Mesendoderm (in vitro differentiated cells): ENCODE data around the gene KIZ.

Source experiments
- DNase-seq: peaks from one replicate; pipeline ENCODE4 v3.0.0; 2013
- H2AK5ac ChIP-seq: 2 replicates; pipeline ENCODE4 v1.6.1; 2013; ENCODE audit warnings: low read length, inconsistent platforms
- H2BK120ac ChIP-seq: 2 replicates; pipeline ENCODE4 v1.6.1; 2013; ENCODE audit warnings: low read depth, mild to moderate bottlenecking, low read length, moderate library complexity, mixed read lengths
- H2BK15ac ChIP-seq: replicated peaks from 2 replicates; pipeline ENCODE4 v1.6.1; 2013; ENCODE audit warnings: low read depth, mild to moderate bottlenecking, moderate library complexity
- H2BK5ac ChIP-seq: 2 replicates; pipeline ENCODE4 v1.6.1; 2013; ENCODE audit warnings: low read length, inconsistent platforms
- H3K18ac ChIP-seq: 2 replicates; pipeline ENCODE4 v1.6.1; 2013; ENCODE audit warnings: mild to moderate bottlenecking, low read length, mixed read lengths
- H3K23ac ChIP-seq: one replicate; pipeline ENCODE4 v1.6.1; 2013; ENCODE audit warnings: low read length
- H3K27ac ChIP-seq: 2 replicates; pipeline ENCODE4 v1.5.1; 2013; ENCODE audit warnings: low read depth, mild to moderate bottlenecking, inconsistent platforms, low read length, moderate library complexity
- H3K27me3 ChIP-seq: 2 replicates; pipeline ENCODE4 v1.6.1; 2013; ENCODE audit warnings: low read length, control low read depth, mild to moderate bottlenecking, inconsistent platforms; ENCODE audit not compliant: insufficient read depth, poor library complexity
- H3K36me3 ChIP-seq: 2 replicates; pipeline ENCODE4 v1.6.1; 2013; ENCODE audit warnings: low read length, inconsistent platforms; ENCODE audit not compliant: control insufficient read depth, insufficient read depth
- H3K4ac ChIP-seq: one replicate; pipeline ENCODE4 v1.6.1; 2013; ENCODE audit warnings: low read depth, mild to moderate bottlenecking, low read length, moderate library complexity
- H3K4me1 ChIP-seq: 2 replicates; pipeline ENCODE4 v1.6.1; 2013; ENCODE audit warnings: low read depth, low read length, inconsistent platforms; ENCODE audit not compliant: control insufficient read depth
- H3K4me2 ChIP-seq: 2 replicates; pipeline ENCODE4 v1.6.1; 2013; ENCODE audit warnings: low read length
- H3K4me3 ChIP-seq: 2 replicates; pipeline ENCODE4 v1.5.1; 2013; ENCODE audit warnings: mild to moderate bottlenecking, low read length
- H3K56ac ChIP-seq: one replicate; pipeline ENCODE4 v1.6.1; 2013; ENCODE audit warnings: low read length
- H3K79me1 ChIP-seq: 2 replicates; pipeline ENCODE4 v1.6.1; 2013; ENCODE audit warnings: low read length, inconsistent platforms
- H3K79me2 ChIP-seq: 2 replicates; pipeline ENCODE4 v1.6.1; 2013; ENCODE audit warnings: mild to moderate bottlenecking, low read length; ENCODE audit not compliant: control insufficient read depth, insufficient read depth
- H3K9ac ChIP-seq: 2 replicates; pipeline ENCODE4 v1.6.1; 2013; ENCODE audit warnings: low read length, inconsistent platforms
- H4K5ac ChIP-seq: one replicate; pipeline ENCODE4 v1.6.1; 2013; ENCODE audit warnings: low read length
- H4K8ac ChIP-seq: one replicate; pipeline ENCODE4 v1.6.1; 2013; ENCODE audit warnings: low read depth, mild to moderate bottlenecking, control low read depth, low read length, moderate library complexity
- WGBS: extraction: QIAGEN DNeasy Blood & Tissue Kit; methylation state at CpG from one replicate; pipeline ENCODE4 v1.1.7; 2013; ENCODE audit warnings: low lambda C conversion rate, missing lambda C conversion rate; ENCODE audit not compliant: insufficient coverage; ENCODE audit errors: extremely low coverage; 5-methylcytosine and 5-hydroxymethylcytosine counted together

KIZ gene

GRCh38 chr20:21109144-21109543 is 16.7 kb upstream of the KIZ start:
- no peak overlapping the region for H3K23ac ChIP-seq
- H4K5ac ChIP-seq: no peak overlapping the region
- H3K18ac ChIP-seq: no peak overlapping the region
- no peaks in the 10 kb centered on the region for H3K79me1 ChIP-seq
- H3K4me2 ChIP-seq: no peak overlapping the region
- no peak overlapping the region for H4K8ac ChIP-seq
- H2AK5ac ChIP-seq: no peak overlapping the region
- H3K56ac ChIP-seq: no peak overlapping the region
- no peak overlapping the region for H3K27ac ChIP-seq
- H3K79me2 ChIP-seq: no peaks in the 10 kb centered on the region
- H3K36me3 ChIP-seq: no peaks in the 10 kb centered on the region
- DNase-seq: no peak
- H2BK120ac ChIP-seq: no peak overlapping the region
- H2BK15ac ChIP-seq: no peak overlapping the region
- no peak overlapping the region for H3K9ac ChIP-seq
- H2BK5ac ChIP-seq: no peak overlapping the region
- H3K4me3 ChIP-seq: no peak overlapping the region
- no peaks in the 10 kb centered on the region for H3K4me1 ChIP-seq
- H3K4ac ChIP-seq: no peak overlapping the region
- no CpG with 5 or more reads among the region's 2 CpGs for WGBS
- H3K27me3 ChIP-seq: peaks cover 28% of the 10 kb centered on the region

GRCh38 chr20:21110811-21111210 is 15.1 kb upstream of the KIZ start:
- WGBS: no CpG with 5 or more reads among the region's 1 CpG
- H2AK5ac ChIP-seq: no peak overlapping the region
- no peaks in the 10 kb centered on the region for H3K36me3 ChIP-seq
- H3K79me2 ChIP-seq: no peaks in the 10 kb centered on the region
- H4K5ac ChIP-seq: no peak overlapping the region
- H3K4me3 ChIP-seq: no peak overlapping the region
- no peak overlapping the region for H3K27ac ChIP-seq
- H3K4ac ChIP-seq: no peak overlapping the region
- peaks cover 15% of the 10 kb centered on the region for H3K27me3 ChIP-seq
- DNase-seq: no peak
- no peaks in the 10 kb centered on the region for H3K4me1 ChIP-seq
- no peak overlapping the region for H3K56ac ChIP-seq
- no peak overlapping the region for H4K8ac ChIP-seq
- H3K79me1 ChIP-seq: no peaks in the 10 kb centered on the region
- no peak overlapping the region for H2BK15ac ChIP-seq
- H3K4me2 ChIP-seq: no peak overlapping the region
- no peak overlapping the region for H3K9ac ChIP-seq
- no peak overlapping the region for H2BK120ac ChIP-seq
- H3K18ac ChIP-seq: no peak overlapping the region
- H2BK5ac ChIP-seq: no peak overlapping the region
- no peak overlapping the region for H3K23ac ChIP-seq

- H2BK5ac ChIP-seq: no peak overlapping the region
- H3K27ac ChIP-seq: no peak overlapping the region
- H3K23ac ChIP-seq: no peak overlapping the region
- H3K79me2 ChIP-seq: no peaks in the 10 kb centered on the region
- H2BK120ac ChIP-seq: no peak overlapping the region
- H2BK15ac ChIP-seq: no peak overlapping the region
- peaks cover 11% of the 10 kb centered on the region for H3K27me3 ChIP-seq
- no peak overlapping the region for H3K56ac ChIP-seq
- no peak overlapping the region for H3K18ac ChIP-seq
- H3K9ac ChIP-seq: no peak overlapping the region
- H2AK5ac ChIP-seq: no peak overlapping the region
- H4K8ac ChIP-seq: no peak overlapping the region
- WGBS: no CpG with 5 or more reads among the region's 2 CpGs
- H3K4me3 ChIP-seq: no peak overlapping the region
- H3K36me3 ChIP-seq: no peaks in the 10 kb centered on the region
- H3K4ac ChIP-seq: no peak overlapping the region
- no peak for DNase-seq
- no peaks in the 10 kb centered on the region for H3K4me1 ChIP-seq
- H3K4me2 ChIP-seq: no peak overlapping the region
- no peak overlapping the region for H4K5ac ChIP-seq
- no peaks in the 10 kb centered on the region for H3K79me1 ChIP-seq
Observed at GRCh38 chr20:21111416-21111815, 14.5 kb upstream of the KIZ start.

GRCh38 chr20:21113697-21114096 is 12.2 kb upstream of the KIZ start:
- Histone ChIP-seq H3K18ac (no peak overlapping the region), H2BK120ac (no peak overlapping the region), H3K4ac (no peak overlapping the region), H4K8ac (no peak overlapping the region), H3K4me2 (no peak overlapping the region), H2BK5ac (no peak overlapping the region), H3K4me1 (no peaks in the 10 kb centered on the region), H2AK5ac (no peak overlapping the region), H3K9ac (no peak overlapping the region), H3K4me3 (no peak overlapping the region), H4K5ac (no peak overlapping the region), H3K27ac (no peak overlapping the region), H3K23ac (no peak overlapping the region), H2BK15ac (no peak overlapping the region), H3K36me3 (no peaks in the 10 kb centered on the region), H3K56ac (no peak overlapping the region), H3K27me3 (no peaks in the 10 kb centered on the region), H3K79me2 (no peaks in the 10 kb centered on the region), H3K79me1 (no peaks in the 10 kb centered on the region)
- no CpG with 5 or more reads among the region's 4 CpGs for WGBS
- no peak for DNase-seq

GRCh38 chr20:21114584-21114983 is 11.3 kb upstream of the KIZ start:
- Histone ChIP-seq H3K79me1 (no peaks in the 10 kb centered on the region), H2BK5ac (no peak overlapping the region), H2AK5ac (no peak overlapping the region), H3K27ac (no peak overlapping the region), H3K4ac (no peak overlapping the region), H3K27me3 (no peaks in the 10 kb centered on the region), H3K9ac (no peak overlapping the region), H3K4me2 (no peak overlapping the region), H4K5ac (no peak overlapping the region), H3K18ac (no peak overlapping the region), H2BK15ac (no peak overlapping the region), H3K4me1 (no peaks in the 10 kb centered on the region), H3K36me3 (no peaks in the 10 kb centered on the region), H3K56ac (no peak overlapping the region), H4K8ac (no peak overlapping the region), H3K4me3 (no peak overlapping the region), H2BK120ac (no peak overlapping the region), H3K79me2 (no peaks in the 10 kb centered on the region), H3K23ac (no peak overlapping the region)
- WGBS: no CpG with 5 or more reads among the region's 15 CpGs
- no peak for DNase-seq

GRCh38 chr20:21117521-21117920 is 8.4 kb upstream of the KIZ start:
- Histone ChIP-seq H3K4me2 (no peak overlapping the region), H3K4me3 (no peak overlapping the region), H2BK120ac (no peak overlapping the region), H3K36me3 (no peaks in the 10 kb centered on the region), H4K8ac (no peak overlapping the region), H4K5ac (no peak overlapping the region), H3K23ac (no peak overlapping the region), H3K27ac (no peak overlapping the region), H2BK15ac (no peak overlapping the region), H3K4ac (no peak overlapping the region), H3K9ac (no peak overlapping the region), H2BK5ac (no peak overlapping the region), H3K18ac (no peak overlapping the region), H3K27me3 (no peaks in the 10 kb centered on the region), H3K79me1 (no peaks in the 10 kb centered on the region), H3K79me2 (no peaks in the 10 kb centered on the region), H2AK5ac (no peak overlapping the region), H3K56ac (no peak overlapping the region), H3K4me1 (no peaks in the 10 kb centered on the region)
- WGBS: no CpG with 5 or more reads among the region's 4 CpGs
- no peak for DNase-seq
